Naive B cell (primary cell): Measurements from ENCODE around the gene TREML2. TPM values are rescaled to one million over a fixed set of nuclear protein-coding genes. Genes with fewer than 3 reads are reported as not detected.

Source experiments
- ATAC-seq, 2 donors: fragments of 150-1000 bp; cut with Tn5 transposase; 2 replicates each; pipeline ENCODE4 v1.10.0; 2021; ENCODE audit warnings: low read depth in 2 of 2, mild to moderate bottlenecking in 2 of 2, moderate library complexity in 2 of 2
- DNase-seq: peaks from one replicate; pipeline ENCODE4 v3.0.0; 2022
- H3K27ac Mint-ChIP-seq, 6 donors: one replicate each; pipeline ENCODE4 v1.8.0; 2020 to 2022; ENCODE audit warnings: mild to moderate bottlenecking in 6 of 6, mixed read lengths in 6 of 6, moderate library complexity in 5 of 6, inconsistent platforms in 2 of 6
- H3K27me3 Mint-ChIP-seq, 3 donors: one replicate each; pipeline ENCODE4 v1.8.0; 2021 to 2022; ENCODE audit warnings: mixed read lengths in 3 of 3, mild to moderate bottlenecking in 1 of 3
- H3K36me3 Mint-ChIP-seq, 2 donors: one replicate each; pipeline ENCODE4 v1.8.0; 2020 to 2022; ENCODE audit warnings: mixed read lengths in 2 of 2, inconsistent platforms in 1 of 2, mild to moderate bottlenecking in 1 of 2
- H3K4me1 Mint-ChIP-seq, 3 donors: one replicate each; pipeline ENCODE4 v1.8.0; 2020 to 2022; ENCODE audit warnings: mixed read lengths in 3 of 3, inconsistent platforms in 1 of 3, mild to moderate bottlenecking in 1 of 3, moderate library complexity in 1 of 3
- H3K4me3 Mint-ChIP-seq, 8 donors: one replicate each; pipeline ENCODE4 v1.8.0; 2020 to 2022; ENCODE audit warnings: mild to moderate bottlenecking in 8 of 8, mixed read lengths in 8 of 8, moderate library complexity in 8 of 8, inconsistent platforms in 2 of 8
- H3K9me3 Mint-ChIP-seq, 7 donors: one replicate each; pipeline ENCODE4 v1.8.0; 2020 to 2022; ENCODE audit warnings: mixed read lengths in 7 of 7, mild to moderate bottlenecking in 5 of 7, inconsistent platforms in 2 of 7, moderate library complexity in 1 of 7
- polyA plus RNA-seq, 6 donors: library from polyadenylated mRNA; unstranded; fragments of 300-500 nt; fragmentation: Illumina TruSeq; gene quantifications; one replicate each; pipeline ENCODE4 v1.2.3, GENCODE V29; 2021; ENCODE audit warnings: low read depth in 6 of 6

The TREML2 gene
- polyA plus RNA-seq, 6 donors from 2014 or later, result 9.1 to 124 (median 44.8) TPM

DNA sequence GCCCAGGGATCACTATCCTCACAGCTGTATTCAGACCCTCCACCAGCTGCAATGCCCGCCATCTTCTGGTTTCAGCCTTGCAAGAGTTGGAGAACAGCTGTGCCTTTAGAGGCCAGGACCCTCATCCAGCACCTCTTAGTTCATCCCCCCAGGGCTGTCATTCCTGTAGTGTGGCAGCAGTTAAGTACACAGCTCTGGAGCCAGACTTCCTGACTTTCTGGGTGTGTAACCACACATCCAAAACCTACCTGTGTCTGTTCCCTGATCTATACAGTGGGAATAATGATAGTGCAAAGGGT, 37.6 kb downstream of the TREML2 start:
- ATAC-seq (no peak), DNase-seq (no peak)
- H3K27me3 Mint-ChIP-seq, result peaks cover 9 to 48% (median 28%) of the 10 kb centered on the region in 3 donors

GRCh38 chr6:41162687-41163418, 38.1 kb downstream of the TREML2 start, which contains the start of gene TREM2:
Gene TREM2, minus strand, starts transcription at chr6:41163116. Its CDS starts 34 bp downstream, at chr6:41163082.
- Mint-ChIP-seq H3K4me1 (peaks cover 6 to 25% (median 14%) of the 10 kb centered on the region in 3 donors), H3K27ac (peak within 1 kb of the TSS in 1 of 6 donors; percentile 61), H3K27me3 (peaks cover 9 to 52% (median 34%) of the 10 kb centered on the region in 3 donors), H3K36me3 (peaks cover 0 to 7% of the 10 kb centered on the region in 2 donors), H3K4me3 (no peak within 1 kb of the TSS), H3K9me3 (no peaks in the 10 kb centered on the region)
- ATAC-seq, result no peak
- no peak for DNase-seq

More for the DNA sequence above, 37.6 kb downstream of the TREML2 start:
- Mint-ChIP-seq H3K9me3 (no peaks in the 10 kb centered on the region), H3K27ac (no peak overlapping the region), H3K4me1 (peaks cover 6 to 25% (median 14%) of the 10 kb centered on the region in 3 donors), H3K36me3 (peaks cover 0 to 7% of the 10 kb centered on the region in 2 donors), H3K4me3 (no peak overlapping the region)

DNA sequence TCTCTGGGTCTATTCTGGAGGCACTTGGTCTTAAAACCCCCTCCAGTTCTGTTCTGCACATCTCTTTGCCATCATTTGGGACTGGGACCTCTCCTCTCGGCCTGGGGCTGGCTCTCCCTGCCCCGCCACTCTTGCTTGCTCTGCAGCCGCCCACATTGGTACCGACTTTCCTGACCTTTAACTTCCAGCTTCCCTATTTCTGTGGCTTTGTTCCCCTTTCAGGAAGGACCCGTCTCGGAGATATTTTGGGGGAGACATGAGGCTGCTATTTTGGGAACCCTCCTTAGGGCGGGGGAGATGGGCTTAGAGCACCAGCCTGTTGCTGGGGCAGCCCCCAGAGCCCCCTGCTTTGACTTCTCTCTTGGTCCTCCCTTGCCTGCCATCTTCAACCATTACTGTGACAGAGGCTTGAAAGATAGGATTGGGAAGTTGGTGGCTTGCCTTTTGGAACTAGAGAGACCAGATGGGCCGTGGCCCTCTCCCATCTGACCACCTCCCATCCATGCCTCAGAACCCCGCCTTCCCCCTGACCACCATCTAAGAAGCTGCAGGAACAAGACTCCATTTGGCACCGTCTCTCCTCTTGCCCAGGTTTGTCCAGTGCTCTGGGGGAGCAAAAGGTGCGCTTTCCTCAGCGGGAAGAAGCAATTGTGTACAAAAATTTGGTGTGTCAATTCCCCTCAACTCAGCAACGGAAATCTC, 38.9 kb downstream of the TREML2 start:
- Mint-ChIP-seq H3K27ac (no peak overlapping the region), H3K36me3 (peaks cover 0 to 15% of the 10 kb centered on the region in 2 donors), H3K4me1 (peaks cover 6 to 22% (median 14%) of the 10 kb centered on the region in 3 donors), H3K27me3 (peaks cover 9 to 51% (median 41%) of the 10 kb centered on the region in 3 donors), H3K9me3 (no peaks in the 10 kb centered on the region), H3K4me3 (no peak overlapping the region)
- ATAC-seq (no peak), DNase-seq (no peak)

- ATAC-seq (no peak), DNase-seq (no peak)
- H3K27me3 Mint-ChIP-seq, result peaks cover 9 to 44% (median 39%) of the 10 kb centered on the region in 3 donors
- H3K27ac Mint-ChIP-seq, result no peak overlapping the region
- peaks cover 6 to 22% (median 14%) of the 10 kb centered on the region in 3 donors for H3K4me1 Mint-ChIP-seq
- H3K9me3 Mint-ChIP-seq, result no peaks in the 10 kb centered on the region
- peaks cover 0 to 15% of the 10 kb centered on the region in 2 donors for H3K36me3 Mint-ChIP-seq
- no peak overlapping the region for H3K4me3 Mint-ChIP-seq
Measured at GRCh38 chr6:41161380-41161779, 39.6 kb downstream of the TREML2 start.

- Mint-ChIP-seq H3K27ac (no peak overlapping the region), H3K27me3 (peaks cover 9 to 44% (median 39%) of the 10 kb centered on the region in 3 donors), H3K9me3 (no peaks in the 10 kb centered on the region), H3K4me1 (peaks cover 6 to 22% (median 14%) of the 10 kb centered on the region in 3 donors), H3K36me3 (peaks cover 0 to 15% of the 10 kb centered on the region in 2 donors), H3K4me3 (peak overlapping the region in 1 of 8 donors; percentile 47)
- ATAC-seq, result no peak
- DNase-seq, result no peak
Measured at GRCh38 chr6:41160933-41161332, 40.0 kb downstream of the TREML2 start.

DNA sequence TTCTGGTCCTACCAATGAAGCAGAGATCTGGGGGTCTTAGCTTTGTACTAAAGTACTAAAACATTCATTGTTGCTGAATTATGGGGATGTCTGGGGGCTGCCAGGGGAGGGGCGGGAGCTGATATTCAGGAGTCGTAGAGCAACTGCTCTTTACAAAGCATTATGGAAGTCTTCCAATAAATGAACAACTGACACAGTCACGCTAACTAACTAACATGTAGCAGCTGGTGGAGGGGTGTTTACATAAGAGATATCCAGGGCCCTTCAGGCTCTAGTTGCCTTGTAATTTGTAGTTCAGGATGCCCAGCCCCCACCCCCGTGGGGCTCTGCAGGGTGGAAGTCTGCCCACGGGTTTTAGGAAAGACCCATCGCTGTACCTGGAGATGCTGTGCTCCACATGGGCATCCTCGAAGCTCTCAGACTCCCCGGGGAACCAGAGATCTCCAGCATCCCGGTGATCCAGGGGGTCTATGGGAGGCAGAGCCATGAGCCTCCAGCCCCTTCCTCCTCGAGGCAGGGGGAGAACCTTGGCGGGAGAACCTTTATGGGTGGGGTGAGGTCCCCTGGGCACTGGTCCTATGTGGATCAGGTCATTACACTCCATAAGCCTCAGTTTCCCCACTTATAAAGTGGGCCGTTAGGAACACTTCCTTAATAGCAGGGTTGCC, 41.4 kb downstream of the TREML2 start:
- Mint-ChIP-seq H3K27ac (no peak overlapping the region), H3K36me3 (peaks cover 0 to 15% of the 10 kb centered on the region in 2 donors), H3K9me3 (no peaks in the 10 kb centered on the region), H3K4me3 (no peak overlapping the region), H3K4me1 (peaks cover 6 to 19% (median 12%) of the 10 kb centered on the region in 3 donors), H3K27me3 (peaks cover 8 to 44% (median 39%) of the 10 kb centered on the region in 3 donors)
- DNase-seq, result no peak
- ATAC-seq, result no peak

GRCh38 chr6:41157323-41157722, 43.6 kb downstream of the TREML2 start:
- peaks cover 11 to 16% (median 16%) of the 10 kb centered on the region in 3 donors for H3K4me1 Mint-ChIP-seq
- H3K27ac Mint-ChIP-seq, result peak overlapping the region in 1 of 6 donors; percentile 39
- peaks cover 0 to 15% of the 10 kb centered on the region in 2 donors for H3K36me3 Mint-ChIP-seq
- no peak overlapping the region for H3K4me3 Mint-ChIP-seq
- H3K9me3 Mint-ChIP-seq, result no peaks in the 10 kb centered on the region
- peaks cover 4 to 39% (median 33%) of the 10 kb centered on the region in 3 donors for H3K27me3 Mint-ChIP-seq
- no peak for ATAC-seq
- DNase-seq, result no peak

- Mint-ChIP-seq H3K4me1 (peaks cover 6 to 12% (median 10%) of the 10 kb centered on the region in 3 donors), H3K27ac (no peak overlapping the region), H3K4me3 (no peak overlapping the region), H3K9me3 (no peaks in the 10 kb centered on the region), H3K36me3 (peaks cover 0 to 11% of the 10 kb centered on the region in 2 donors), H3K27me3 (peaks cover 4 to 33% (median 28%) of the 10 kb centered on the region in 3 donors)
- no peak for DNase-seq
- no peak for ATAC-seq
Measured at GRCh38 chr6:41156771-41157170, 44.2 kb downstream of the TREML2 start.

GRCh38 chr6:41156001-41156400, 44.9 kb downstream of the TREML2 start:
- Mint-ChIP-seq H3K36me3 (peaks cover 0 to 17% of the 10 kb centered on the region in 2 donors), H3K9me3 (no peaks in the 10 kb centered on the region), H3K27ac (peak overlapping the region in 1 of 6 donors; percentile 64), H3K4me1 (peaks cover 5 to 9% (median 9%) of the 10 kb centered on the region in 3 donors), H3K4me3 (no peak overlapping the region), H3K27me3 (peaks cover 4 to 29% (median 25%) of the 10 kb centered on the region in 3 donors)
- DNase-seq (no peak), ATAC-seq (no peak)

DNA sequence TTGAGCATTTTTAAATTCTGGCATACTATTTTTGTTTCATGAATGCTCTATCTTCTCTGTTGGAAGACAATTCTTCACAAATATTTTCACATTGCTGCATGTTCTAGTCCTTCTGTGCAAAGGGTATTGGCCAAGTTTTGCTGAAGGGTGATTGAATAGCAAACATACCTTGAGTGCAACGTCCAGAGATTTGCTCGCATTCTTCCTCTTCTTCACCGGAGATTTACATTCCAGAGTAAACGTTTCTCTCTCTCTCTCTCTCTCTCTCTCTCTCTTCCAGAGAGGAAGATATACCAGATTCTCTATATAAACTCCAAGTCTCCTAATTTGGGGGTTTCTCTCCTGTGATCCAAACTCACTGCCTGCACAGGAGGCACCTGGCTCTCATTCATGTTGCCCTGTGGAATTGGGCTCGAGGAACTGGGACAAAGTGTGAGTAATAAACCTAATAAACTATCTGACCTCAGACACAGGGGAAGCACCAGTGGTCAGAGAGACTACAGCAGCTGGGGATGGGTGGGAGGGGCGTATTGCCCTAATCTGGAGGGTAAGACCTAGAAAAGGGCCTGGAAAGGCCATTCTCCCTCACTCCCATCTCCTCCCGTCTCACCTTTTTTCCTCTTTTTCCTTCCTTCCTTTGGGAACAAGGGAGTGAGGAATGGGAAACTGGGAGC, 45.7 kb downstream of the TREML2 start:
- no peak overlapping the region for H3K4me3 Mint-ChIP-seq
- peaks cover 4 to 25% (median 22%) of the 10 kb centered on the region in 3 donors for H3K27me3 Mint-ChIP-seq
- peaks cover 0 to 24% of the 10 kb centered on the region in 2 donors for H3K36me3 Mint-ChIP-seq
- ATAC-seq (no peak), DNase-seq (no peak)
- H3K4me1 Mint-ChIP-seq, result peaks cover 5 to 9% (median 9%) of the 10 kb centered on the region in 3 donors
- H3K27ac Mint-ChIP-seq, result no peak overlapping the region
- no peaks in the 10 kb centered on the region for H3K9me3 Mint-ChIP-seq

GRCh38 chr6:41153992-41154625, 46.8 kb downstream of the TREML2 start, which contains the start of gene TREML1:
Gene TREML1, minus strand, starts transcription at chr6:41154347. Its CDS starts 59 bp downstream, at chr6:41154288.
- DNase-seq (no peak), ATAC-seq (no peak)
- Mint-ChIP-seq H3K27ac (peak within 1 kb of the TSS in 2 of 6 donors; percentile 0 to 51), H3K27me3 (peaks cover under 1 to 23% (median 19%) of the 10 kb centered on the region in 3 donors), H3K4me1 (peaks cover 5 to 11% (median 9%) of the 10 kb centered on the region in 3 donors), H3K36me3 (peaks cover 0 to 31% of the 10 kb centered on the region in 2 donors), H3K4me3 (peak within 1 kb of the TSS in 1 of 8 donors; percentile 61), H3K9me3 (no peaks in the 10 kb centered on the region)

DNA sequence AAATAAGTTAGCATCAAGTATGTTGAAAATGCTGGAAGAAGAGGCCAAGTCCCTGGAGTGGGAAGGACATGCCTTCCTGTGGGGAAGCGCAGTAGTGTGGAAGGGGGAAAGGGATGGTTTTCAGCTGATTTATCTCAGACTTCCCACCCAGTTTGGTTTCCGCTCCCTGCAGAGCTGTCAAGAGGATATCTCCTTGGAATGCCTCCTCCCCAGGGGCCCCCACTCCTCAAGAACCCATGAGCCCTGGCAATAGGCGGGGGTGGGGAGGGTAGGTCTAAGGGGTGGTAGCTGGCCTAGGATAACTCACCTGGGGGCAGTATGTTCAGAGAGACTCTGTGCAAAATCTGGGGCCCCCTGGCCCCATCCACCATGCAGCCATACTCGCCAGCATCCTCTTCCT, 47.5 kb downstream of the TREML2 start:
- Mint-ChIP-seq H3K9me3 (no peaks in the 10 kb centered on the region), H3K4me1 (peaks cover 5 to 11% (median 9%) of the 10 kb centered on the region in 3 donors), H3K27me3 (peaks cover 0 to 16% (median 13%) of the 10 kb centered on the region in 3 donors), H3K27ac (no peak overlapping the region), H3K4me3 (no peak overlapping the region), H3K36me3 (peaks cover 6 to 37% of the 10 kb centered on the region in 2 donors)
- DNase-seq (no peak), ATAC-seq (no peak)
